Measurements from ENCODE around the gene SETDB2.

GRCh38 chr13:49464621-49465325 is 20.7 kb downstream of the SETDB2 start:
- no peak for TF ChIP-seq EZH2 (IDR thresholded peaks at IDR 0.05)
- no peak for TF ChIP-seq POLR2AphosphoS5 (IDR thresholded peaks at IDR 0.05; ENCODE audit: borderline replicate concordance, low read depth, low read length)
- no peak for TF ChIP-seq FOXP2 (optimal IDR thresholded peaks at IDR 0.05; ENCODE audit: control extremely low read depth, extremely low read length, insufficient read depth)
